ENCODE measurements around the gene LRRC27. TPM values are rescaled to one million over a fixed set of nuclear protein-coding genes. Genes with fewer than 3 reads are reported as not detected.

LRRC27 gene
- total RNA-seq, 2 experiments from 2014 or later: 13.0 to 17.3 TPM

DNA sequence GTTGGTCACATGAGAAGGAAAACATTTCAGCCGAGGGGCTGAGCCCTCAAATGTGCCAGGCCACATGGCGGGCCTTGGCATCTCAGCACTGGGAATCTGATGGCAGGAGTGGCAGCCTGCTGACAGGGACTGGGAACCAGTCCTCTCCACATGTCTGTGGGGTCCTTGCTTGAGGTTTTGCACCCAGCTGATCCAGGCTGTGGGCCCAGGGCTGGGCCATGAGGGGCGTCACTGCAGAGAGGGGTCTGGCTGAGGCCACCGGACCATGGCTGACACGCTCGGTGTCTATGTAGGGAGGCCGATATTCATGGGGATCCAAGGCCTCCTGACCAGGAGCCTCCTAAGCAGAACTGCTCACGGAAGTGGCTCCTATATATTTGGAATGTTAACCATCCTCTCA is 34.0 kb downstream of the LRRC27 start:
- H3K79me2 ChIP-seq (ENCODE audit: insufficient read depth, low read depth, low read length): no peaks in the 10 kb centered on the region
- no peak overlapping the region for H3K4me2 ChIP-seq (ENCODE audit: low read length)
- TF ChIP-seq EZH2phosphoT487 (IDR thresholded peaks at IDR 0.05; ENCODE audit: borderline replicate concordance, low read depth, low read length): no peak
- H4K20me1 ChIP-seq (ENCODE audit: insufficient read depth, low read length): no peaks in the 10 kb centered on the region
- H3K4me1 ChIP-seq (ENCODE audit: insufficient read depth, low read length, poor library complexity, severe bottlenecking): no peaks in the 10 kb centered on the region
- no peaks in the 10 kb centered on the region for H3K36me3 ChIP-seq (ENCODE audit: insufficient read depth, low read length)
- H3K4me3 ChIP-seq (ENCODE audit: low read depth, low read length, poor library complexity, severe bottlenecking): no peak overlapping the region
- H3K9me2 ChIP-seq (ENCODE audit: insufficient read depth, low read length): no peaks in the 10 kb centered on the region
- POLR2A ChIA-PET: no interaction called here
- no peaks in the 10 kb centered on the region for H3K9me3 ChIP-seq (ENCODE audit: low read length)
- no TSS peak for BruUV-seq (replicated peaks)
- CTCF ChIA-PET (ENCODE audit: unreplicated experiment): no interaction called here
- DNase-seq (ENCODE audit: low spot score): no peak
- H2AFZ ChIP-seq (ENCODE audit: low read length): no peak overlapping the region
- no peak overlapping the region for H3K27ac ChIP-seq (ENCODE audit: low read depth, low read length, poor library complexity, severe bottlenecking)
- intact Hi-C loops (cut with micrococcal nuclease; ENCODE audit: unreplicated experiment): no loop called here

DNA sequence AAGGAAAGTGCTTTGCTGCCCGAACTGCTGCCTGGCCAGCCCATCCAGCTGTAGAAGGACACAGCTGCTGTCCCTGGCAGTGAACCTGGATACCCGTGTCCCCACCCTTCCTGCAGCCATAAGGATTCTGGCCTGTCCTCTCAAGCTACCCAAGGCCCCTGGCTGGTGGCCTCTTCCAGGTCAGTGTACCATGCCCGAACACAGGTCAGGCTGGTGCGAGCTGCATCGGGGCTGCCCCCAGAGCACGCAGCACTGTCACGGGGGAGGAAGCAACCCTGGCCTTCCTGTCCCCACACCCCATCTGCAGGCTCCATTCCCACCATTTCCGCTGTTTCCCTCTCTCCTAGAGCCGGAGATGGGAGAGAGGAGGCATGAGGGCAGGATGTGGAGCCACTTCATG is 34.5 kb downstream of the LRRC27 start:
- no peaks in the 10 kb centered on the region for H4K20me1 ChIP-seq (ENCODE audit: insufficient read depth, low read length)
- H3K9me3 ChIP-seq (ENCODE audit: low read length): no peaks in the 10 kb centered on the region
- H3K4me1 ChIP-seq (ENCODE audit: insufficient read depth, low read length, poor library complexity, severe bottlenecking): no peaks in the 10 kb centered on the region
- TF ChIP-seq, protein P1, sequence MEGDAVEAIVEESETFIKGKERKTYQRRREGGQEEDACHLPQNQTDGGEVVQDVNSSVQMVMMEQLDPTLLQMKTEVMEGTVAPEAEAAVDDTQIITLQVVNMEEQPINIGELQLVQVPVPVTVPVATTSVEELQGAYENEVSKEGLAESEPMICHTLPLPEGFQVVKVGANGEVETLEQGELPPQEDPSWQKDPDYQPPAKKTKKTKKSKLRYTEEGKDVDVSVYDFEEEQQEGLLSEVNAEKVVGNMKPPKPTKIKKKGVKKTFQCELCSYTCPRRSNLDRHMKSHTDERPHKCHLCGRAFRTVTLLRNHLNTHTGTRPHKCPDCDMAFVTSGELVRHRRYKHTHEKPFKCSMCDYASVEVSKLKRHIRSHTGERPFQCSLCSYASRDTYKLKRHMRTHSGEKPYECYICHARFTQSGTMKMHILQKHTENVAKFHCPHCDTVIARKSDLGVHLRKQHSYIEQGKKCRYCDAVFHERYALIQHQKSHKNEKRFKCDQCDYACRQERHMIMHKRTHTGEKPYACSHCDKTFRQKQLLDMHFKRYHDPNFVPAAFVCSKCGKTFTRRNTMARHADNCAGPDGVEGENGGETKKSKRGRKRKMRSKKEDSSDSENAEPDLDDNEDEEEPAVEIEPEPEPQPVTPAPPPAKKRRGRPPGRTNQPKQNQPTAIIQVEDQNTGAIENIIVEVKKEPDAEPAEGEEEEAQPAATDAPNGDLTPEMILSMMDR (conservative IDR thresholded peaks at IDR 0.05; ENCODE audit: low read length): no peak
- no peak for TF ChIP-seq EZH2phosphoT487 (IDR thresholded peaks at IDR 0.05; ENCODE audit: borderline replicate concordance, low read depth, low read length)
- H3K4me2 ChIP-seq (ENCODE audit: low read length): no peak overlapping the region
- DNase-seq (ENCODE audit: low spot score): no peak
- no peaks in the 10 kb centered on the region for H3K9me2 ChIP-seq (ENCODE audit: insufficient read depth, low read length)
- BruUV-seq (replicated peaks): no TSS peak
- no peak overlapping the region for H3K4me3 ChIP-seq (ENCODE audit: low read depth, low read length, poor library complexity, severe bottlenecking)
- H3K79me2 ChIP-seq (ENCODE audit: insufficient read depth, low read depth, low read length): no peaks in the 10 kb centered on the region
- H3K36me3 ChIP-seq (ENCODE audit: insufficient read depth, low read length): no peaks in the 10 kb centered on the region
- no peak overlapping the region for H2AFZ ChIP-seq (ENCODE audit: low read length)
- ChIA-PET POLR2A (no interaction called here), CTCF (ENCODE audit: unreplicated experiment) (no interaction called here)
- no peak overlapping the region for H3K27ac ChIP-seq (ENCODE audit: low read depth, low read length, poor library complexity, severe bottlenecking)
- intact Hi-C loops (cut with micrococcal nuclease; ENCODE audit: unreplicated experiment): no loop called here

DNA sequence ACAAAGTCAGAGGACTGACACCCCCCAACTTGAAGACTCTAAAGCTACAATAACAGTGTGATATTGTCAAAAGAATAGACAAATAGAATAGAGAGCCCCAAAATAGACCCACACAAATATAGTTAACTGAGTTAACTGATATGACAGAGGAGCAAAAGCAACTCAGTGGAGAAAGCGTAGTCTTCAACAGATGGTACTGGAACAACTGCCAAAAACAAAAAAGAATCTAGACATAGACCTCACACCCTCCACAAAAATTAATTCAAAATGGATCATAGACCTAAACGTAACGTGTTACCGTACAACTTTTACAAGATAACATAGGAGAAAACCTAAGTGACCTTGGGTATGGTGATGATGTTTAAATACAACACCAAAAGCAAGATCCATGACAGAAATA is 36.4 kb downstream of the LRRC27 start:
- intact Hi-C loops (cut with micrococcal nuclease; ENCODE audit: unreplicated experiment): no loop called here
- Histone ChIP-seq H3K79me2 (ENCODE audit: insufficient read depth, low read depth, low read length) (no peaks in the 10 kb centered on the region), H3K36me3 (ENCODE audit: insufficient read depth, low read length) (no peaks in the 10 kb centered on the region), H3K4me2 (ENCODE audit: low read length) (no peak overlapping the region), H3K9me3 (ENCODE audit: low read length) (no peaks in the 10 kb centered on the region), H4K20me1 (ENCODE audit: insufficient read depth, low read length) (no peaks in the 10 kb centered on the region), H3K9me2 (ENCODE audit: insufficient read depth, low read length) (no peaks in the 10 kb centered on the region), H3K27ac (ENCODE audit: low read depth, low read length, poor library complexity, severe bottlenecking) (no peak overlapping the region), H2AFZ (ENCODE audit: low read length) (no peak overlapping the region), H3K4me3 (ENCODE audit: low read depth, low read length, poor library complexity, severe bottlenecking) (no peak overlapping the region), H3K4me1 (ENCODE audit: insufficient read depth, low read length, poor library complexity, severe bottlenecking) (no peaks in the 10 kb centered on the region)
- POLR2A ChIA-PET: no interaction called here
- BruUV-seq (replicated peaks): no TSS peak
- no peak for TF ChIP-seq EZH2phosphoT487 (IDR thresholded peaks at IDR 0.05; ENCODE audit: borderline replicate concordance, low read depth, low read length)
- TF ChIP-seq, protein P1 (conservative IDR thresholded peaks at IDR 0.05; ENCODE audit: low read length): no peak
- CTCF ChIA-PET (ENCODE audit: unreplicated experiment): no interaction called here
- DNase-seq (ENCODE audit: low spot score): no peak
